Body of pancreas (tissue), 4 donors: ENCODE data around the gene SCN9A.

Experiments
- POLR2A ChIP-seq, 3 donors: fragments of 450-650 bp; IDR thresholded peaks; one replicate each; pipeline ENCODE4 v1.6.1; 2016; ENCODE audit warnings: antibody characterized with exemption in 3 of 3, mild to moderate bottlenecking in 2 of 3
- TF ChIP-seq, protein P1 (sequence below), 7 experiments: fragments of 450-650 bp in 4 of 7; fragments of 200-600 bp in 3 of 7; sonication (generic) in 3 of 7; IDR thresholded peaks; one replicate each; pipeline ENCODE4 v1.5.1; 2016 to 2019; ENCODE audit warnings: antibody characterized with exemption in 7 of 7

DNA sequence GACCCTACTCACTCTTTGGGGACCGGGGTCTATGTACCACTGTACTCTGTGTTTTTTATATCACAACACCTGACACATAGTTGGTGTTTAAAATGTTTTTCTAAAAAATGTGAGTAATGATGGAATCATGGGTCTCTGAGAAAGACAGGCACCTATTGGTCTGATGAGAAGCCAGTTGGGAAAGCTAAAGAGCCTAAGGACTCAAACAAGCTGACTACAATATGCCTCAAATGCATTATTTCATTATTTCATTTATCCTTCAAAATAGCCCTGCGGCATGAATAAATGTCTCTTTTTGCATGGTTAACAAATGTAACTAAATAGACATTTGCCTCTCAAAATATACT lies 145.0 kb downstream of the SCN9A start:
- TF ChIP-seq, protein P1, sequence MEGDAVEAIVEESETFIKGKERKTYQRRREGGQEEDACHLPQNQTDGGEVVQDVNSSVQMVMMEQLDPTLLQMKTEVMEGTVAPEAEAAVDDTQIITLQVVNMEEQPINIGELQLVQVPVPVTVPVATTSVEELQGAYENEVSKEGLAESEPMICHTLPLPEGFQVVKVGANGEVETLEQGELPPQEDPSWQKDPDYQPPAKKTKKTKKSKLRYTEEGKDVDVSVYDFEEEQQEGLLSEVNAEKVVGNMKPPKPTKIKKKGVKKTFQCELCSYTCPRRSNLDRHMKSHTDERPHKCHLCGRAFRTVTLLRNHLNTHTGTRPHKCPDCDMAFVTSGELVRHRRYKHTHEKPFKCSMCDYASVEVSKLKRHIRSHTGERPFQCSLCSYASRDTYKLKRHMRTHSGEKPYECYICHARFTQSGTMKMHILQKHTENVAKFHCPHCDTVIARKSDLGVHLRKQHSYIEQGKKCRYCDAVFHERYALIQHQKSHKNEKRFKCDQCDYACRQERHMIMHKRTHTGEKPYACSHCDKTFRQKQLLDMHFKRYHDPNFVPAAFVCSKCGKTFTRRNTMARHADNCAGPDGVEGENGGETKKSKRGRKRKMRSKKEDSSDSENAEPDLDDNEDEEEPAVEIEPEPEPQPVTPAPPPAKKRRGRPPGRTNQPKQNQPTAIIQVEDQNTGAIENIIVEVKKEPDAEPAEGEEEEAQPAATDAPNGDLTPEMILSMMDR (IDR thresholded peaks at IDR 0.05) = no peak
- no peak for TF ChIP-seq POLR2A (IDR thresholded peaks at IDR 0.05)
